NCI-H187 treated with DMSO at 0.1 percent for 48 hours (cell line): ENCODE measurements around the gene FANCC.

Experiments used
- DNase-seq: peaks from one replicate; lab custom pipeline; 2025; lab: John Stamatoyannopoulos, UW

Gene FANCC

GRCh38 chr9:95124582-95125367, 192.7 kb downstream of the FANCC start:
- no peak for DNase-seq

GRCh38 chr9:95120781-95121370, 196.6 kb downstream of the FANCC start:
- DNase-seq = no peak

DNA sequence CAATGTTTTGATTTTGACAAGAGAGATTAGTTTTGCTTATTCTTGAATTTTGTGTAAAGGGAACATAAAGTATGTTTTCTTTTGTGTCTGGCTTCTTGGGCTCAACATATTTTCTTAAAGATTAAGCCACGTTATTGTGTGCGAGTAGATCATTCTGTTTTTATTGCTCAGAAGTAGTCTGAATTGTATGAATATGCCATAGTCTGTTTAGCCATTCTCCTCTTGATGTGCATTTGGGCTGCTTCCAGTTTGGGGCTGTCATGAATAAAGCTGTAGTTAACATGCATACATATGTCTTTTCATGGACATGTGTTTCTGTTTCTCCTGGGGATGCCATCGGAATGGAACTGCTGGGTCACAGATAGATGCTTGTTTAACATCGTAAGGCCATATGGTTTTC, 198.9 kb downstream of the FANCC start:
- no peak for DNase-seq

GRCh38 chr9:95116808-95117204, 200.7 kb downstream of the FANCC start:
- DNase-seq = no peak

GRCh38 chr9:95116002-95116807, 201.3 kb downstream of the FANCC start:
- no peak for DNase-seq

DNA sequence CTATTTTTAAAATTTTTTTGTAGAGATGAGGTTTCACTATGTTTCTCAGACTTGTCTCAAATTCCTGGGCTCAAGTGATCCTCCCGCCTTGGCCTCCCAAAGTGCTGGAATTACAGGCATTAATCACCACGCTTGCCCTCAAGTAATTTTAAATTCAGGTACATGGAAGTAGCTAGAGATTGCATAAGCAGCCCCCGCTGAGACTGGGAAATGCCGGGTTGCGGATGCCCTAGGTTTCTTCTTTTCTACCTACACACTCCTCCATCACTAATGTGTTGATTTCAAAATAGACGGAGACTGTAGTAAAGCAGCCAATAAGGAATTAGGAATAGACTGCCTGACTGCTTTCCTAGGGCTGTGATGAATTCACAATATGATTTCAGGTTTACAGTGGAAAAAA, 202.4 kb downstream of the FANCC start:
- DNase-seq = no peak

- no peak for DNase-seq
Observed at GRCh38 chr9:95112436-95113280, 204.9 kb downstream of the FANCC start.

DNA sequence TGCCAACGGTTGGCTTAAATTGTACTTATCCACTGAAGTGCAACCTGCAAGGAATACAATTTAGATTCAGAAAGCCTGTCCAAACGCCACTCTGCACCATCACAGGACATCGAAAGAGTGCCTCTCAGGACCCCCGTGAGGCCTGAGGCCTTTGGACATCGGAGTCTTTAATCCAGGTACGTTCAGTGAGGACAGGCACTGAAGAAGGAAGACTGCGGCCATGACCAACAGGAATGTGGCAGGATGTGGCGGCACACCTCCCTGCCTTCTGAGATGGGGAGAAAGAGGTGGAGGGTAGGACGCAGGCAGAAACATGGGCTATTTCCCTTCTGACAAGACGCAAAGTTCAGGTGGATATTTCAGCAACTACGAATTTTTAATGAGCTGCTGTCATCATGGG, 205.8 kb downstream of the FANCC start:
- DNase-seq = no peak

- no peak for DNase-seq
Observed at GRCh38 chr9:95110921-95111525, 206.5 kb downstream of the FANCC start.

DNA sequence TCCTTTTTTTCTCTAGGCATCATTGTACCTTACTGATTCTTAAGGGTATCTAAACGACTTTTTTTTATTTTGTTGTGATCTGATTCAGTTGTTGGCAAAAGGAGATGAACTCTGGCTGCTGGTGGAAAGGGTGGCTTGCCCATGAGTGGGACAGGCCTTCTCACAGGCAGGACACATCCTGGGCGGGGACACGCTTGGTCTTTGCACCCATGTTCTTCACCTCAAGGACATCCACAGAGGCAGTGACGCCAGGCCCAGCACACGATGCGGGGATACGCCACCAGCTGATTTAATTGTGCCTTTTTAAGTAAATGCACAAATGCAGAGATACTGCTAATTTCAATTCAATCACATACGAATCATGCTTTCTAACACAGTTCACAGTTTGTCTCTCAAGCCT, 208.1 kb downstream of the FANCC start:
- no peak for DNase-seq

GRCh38 chr9:95108777-95109176, 208.7 kb downstream of the FANCC start:
- DNase-seq = no peak

- DNase-seq = no peak
Observed at GRCh38 chr9:95107976-95108375, 209.5 kb downstream of the FANCC start.

DNA sequence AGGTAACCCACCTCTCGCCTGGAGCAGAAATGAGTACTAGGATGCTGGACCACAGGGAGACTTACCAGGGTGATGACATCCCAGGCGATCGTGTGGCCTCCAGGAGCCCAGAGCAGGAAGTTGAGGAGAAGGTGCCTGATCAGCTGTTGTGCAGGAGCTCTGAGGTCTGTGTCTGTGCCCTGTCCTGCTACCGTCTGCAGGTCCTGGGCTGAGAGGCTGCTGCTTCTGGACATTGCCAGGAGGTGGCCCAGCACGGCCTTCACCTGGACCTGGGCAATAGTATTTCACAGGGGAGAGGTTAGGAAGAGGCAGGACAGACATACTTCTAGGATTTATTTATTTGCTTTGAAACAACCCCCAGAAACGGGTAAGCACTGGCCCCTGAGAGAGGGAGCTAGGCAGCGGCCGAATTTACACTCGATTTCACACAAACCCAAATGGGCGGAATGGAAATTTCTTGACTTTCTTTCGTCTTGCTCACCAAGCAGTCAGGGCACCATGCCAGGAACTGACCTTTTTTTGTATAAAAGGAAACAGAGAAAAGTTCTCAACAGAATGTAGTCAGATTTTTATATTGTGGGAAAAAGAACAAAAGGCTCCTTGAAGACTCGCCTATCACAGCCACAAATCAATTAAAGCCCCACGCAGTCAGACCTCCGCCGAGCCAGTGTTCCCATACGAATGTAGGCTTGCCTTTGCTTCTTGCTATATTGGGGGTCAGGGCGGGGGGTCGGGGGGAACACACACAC, 210.3 kb downstream of the FANCC start:
- DNase-seq = no peak

DNA sequence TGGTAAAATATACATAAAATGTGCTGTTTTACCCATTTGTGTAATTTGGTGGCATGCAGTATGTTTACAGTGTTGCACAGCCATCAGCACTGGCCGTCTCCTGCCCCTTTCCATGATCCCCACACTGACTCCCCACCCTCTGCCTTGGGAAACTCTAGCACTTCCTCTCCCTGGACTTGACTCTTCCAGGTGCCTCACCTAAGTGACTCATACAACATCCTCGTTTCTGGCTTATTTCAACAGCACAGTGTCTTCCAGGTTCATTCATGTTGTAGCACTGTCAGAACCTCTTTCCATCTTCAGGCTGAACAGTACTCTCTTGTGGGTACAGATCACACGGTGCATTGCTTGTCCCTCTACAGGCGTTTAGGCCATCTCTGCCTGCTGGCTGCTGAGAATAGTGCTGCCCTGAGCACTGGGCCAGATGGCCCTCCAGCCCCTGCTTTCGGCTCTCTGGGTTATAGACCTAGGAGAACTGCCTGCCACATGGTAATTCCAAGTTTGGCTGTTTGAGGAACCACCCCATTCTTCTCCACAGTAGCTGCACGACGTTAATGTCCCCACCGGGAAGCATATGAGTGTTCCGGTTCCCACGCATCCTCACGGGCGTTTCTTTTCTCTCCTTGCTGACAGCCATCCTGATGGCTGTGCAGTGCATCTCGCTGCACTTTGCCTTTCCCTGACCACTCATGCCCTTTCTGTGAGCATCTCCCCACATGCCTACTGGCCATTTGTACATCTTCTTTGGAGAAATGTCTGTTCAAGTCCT, 211.8 kb downstream of the FANCC start:
- no peak for DNase-seq

GRCh38 chr9:95104980-95105379, 212.5 kb downstream of the FANCC start:
- DNase-seq = no peak

DNA sequence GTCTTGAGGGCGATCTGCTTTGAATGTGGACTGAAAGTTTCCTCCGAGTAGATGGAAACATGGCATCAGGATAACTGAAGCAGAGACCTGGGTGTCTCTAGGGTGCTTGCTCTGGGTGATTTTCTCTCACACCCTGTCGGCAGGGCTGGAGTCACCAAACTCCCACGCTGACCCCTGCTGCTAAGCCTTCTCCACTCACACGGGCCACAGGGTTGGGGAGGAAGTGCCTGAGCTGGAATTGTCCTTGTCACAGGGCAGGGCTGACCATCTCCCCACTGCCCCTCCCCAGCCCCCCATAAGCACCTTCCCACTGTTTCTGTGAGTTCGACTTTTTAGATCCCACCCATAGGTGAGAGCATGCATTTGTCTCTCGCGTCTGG, 212.9 kb downstream of the FANCC start:
- no peak for DNase-seq

DNA sequence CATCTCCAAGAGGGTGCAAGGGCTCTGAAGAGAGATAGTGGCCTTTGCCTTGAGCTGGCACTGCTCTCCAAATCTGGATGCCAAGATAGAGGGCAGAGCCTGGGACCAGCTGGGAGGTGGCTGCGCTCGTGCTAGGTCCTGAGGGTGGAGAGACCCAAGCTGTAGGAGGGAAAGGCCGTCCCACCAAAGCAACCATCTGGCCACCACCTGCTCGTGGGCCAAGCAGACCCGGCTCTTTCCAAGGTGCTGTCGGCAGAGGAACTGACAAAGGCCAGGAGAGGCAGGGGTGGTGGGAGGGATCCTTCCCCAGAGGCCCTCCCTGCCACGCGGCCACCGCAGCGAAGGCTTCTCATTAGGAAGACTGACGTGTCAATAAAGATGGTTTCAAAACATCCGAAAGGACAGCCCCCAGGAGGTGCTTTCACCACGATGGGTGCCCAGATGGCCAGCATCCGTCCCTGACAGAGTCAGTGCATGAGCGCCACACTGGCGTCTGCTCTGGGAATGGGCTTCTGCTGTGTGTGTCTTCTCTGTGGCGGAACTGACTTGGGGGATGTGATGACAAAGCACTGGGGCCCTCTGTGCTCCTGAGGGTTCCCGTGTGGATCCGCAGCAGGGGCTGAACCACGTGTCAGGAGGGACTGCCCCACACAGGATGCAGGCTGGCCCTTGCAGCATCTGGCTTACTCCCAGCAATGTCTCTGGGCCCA, 213.5 kb downstream of the FANCC start:
- no peak for DNase-seq

GRCh38 chr9:95103281-95103771, 214.2 kb downstream of the FANCC start:
- no peak for DNase-seq

- no peak for DNase-seq
Observed at GRCh38 chr9:95102572-95102971, 214.9 kb downstream of the FANCC start.
